Nephron progenitor cell (in vitro differentiated cells): ENCODE results near the gene SLC12A6.
"Not testable (repeated sequence)": the region's sequence is repeated elsewhere in the genome, so short reads cannot be mapped to it uniquely, and the experiment has no call there.

Source experiments
- DNase-seq: peaks from one replicate; pipeline ENCODE4 v3.0.0; 2021
- H3K27ac Mint-ChIP-seq: 2 replicates; pipeline ENCODE4 v1.8.0; 2021; ENCODE audit warnings: mild to moderate bottlenecking, moderate library complexity, mixed read lengths
- H3K27me3 Mint-ChIP-seq: 2 replicates; pipeline ENCODE4 v1.8.0; 2021; ENCODE audit warnings: mild to moderate bottlenecking, low read depth, mixed read lengths; ENCODE audit not compliant: poor library complexity
- H3K36me3 Mint-ChIP-seq: 2 replicates; pipeline ENCODE4 v1.8.0; 2021; ENCODE audit warnings: low read depth, mixed read lengths
- H3K4me1 Mint-ChIP-seq: 2 replicates; pipeline ENCODE4 v1.8.0; 2021; ENCODE audit warnings: mixed read lengths
- H3K4me3 Mint-ChIP-seq: 2 replicates; pipeline ENCODE4 v1.8.0; 2021; ENCODE audit warnings: mild to moderate bottlenecking, moderate library complexity, mixed read lengths
- H3K9me3 Mint-ChIP-seq: 2 replicates; pipeline ENCODE4 v1.8.0; 2021; ENCODE audit warnings: mild to moderate bottlenecking, moderate library complexity, mixed read lengths
- CTCF ChIP-seq: fragments of 200-600 bp; sonication (generic); IDR thresholded peaks from 2 replicates; pipeline ENCODE4 v1.5.0; 2021; ENCODE audit warnings: antibody characterized with exemption

SLC12A6 gene

GRCh38 chr15:34337557-34338306, at the start of gene SLC12A6:
Gene SLC12A6, minus strand, starts transcription at chr15:34337781. Its CDS starts 1,101 bp downstream, at chr15:34336680.
- H3K27ac Mint-ChIP-seq: no peak within 1 kb of the TSS
- peaks cover 14% of the 10 kb centered on the region for H3K27me3 Mint-ChIP-seq
- H3K36me3 Mint-ChIP-seq: peaks cover 22% of the 10 kb centered on the region
- DNase-seq: peak; percentile 94
- peaks cover 63% of the 10 kb centered on the region for H3K4me1 Mint-ChIP-seq
- H3K4me3 Mint-ChIP-seq: peak within 1 kb of the TSS; percentile 97
- TF ChIP-seq CTCF: no peak
- H3K9me3 Mint-ChIP-seq: peaks cover 4% of the 10 kb centered on the region

GRCh38 chr15:34381829-34382521, 44.4 kb upstream of the SLC12A6 start:
- DNase-seq, H3K27ac Mint-ChIP-seq, H3K36me3 Mint-ChIP-seq, H3K4me1 Mint-ChIP-seq, H3K27me3 Mint-ChIP-seq, H3K4me3 Mint-ChIP-seq, H3K9me3 Mint-ChIP-seq: not testable (repeated sequence)

- H3K4me1 Mint-ChIP-seq, DNase-seq, H3K36me3 Mint-ChIP-seq, H3K4me3 Mint-ChIP-seq, H3K9me3 Mint-ChIP-seq, H3K27me3 Mint-ChIP-seq: not testable (repeated sequence)
- H3K27ac Mint-ChIP-seq: peak overlapping the region; percentile 19
Observed at GRCh38 chr15:34380491-34380890, 42.9 kb upstream of the SLC12A6 start.

GRCh38 chr15:34376856-34377255, 39.3 kb upstream of the SLC12A6 start:
- peaks cover 3% of the 10 kb centered on the region for H3K27me3 Mint-ChIP-seq
- no peak overlapping the region for H3K27ac Mint-ChIP-seq
- no peak for DNase-seq
- no peak for TF ChIP-seq CTCF
- H3K4me3 Mint-ChIP-seq: no peak overlapping the region
- no peaks in the 10 kb centered on the region for H3K4me1 Mint-ChIP-seq
- H3K36me3 Mint-ChIP-seq: peaks cover 5% of the 10 kb centered on the region
- peaks cover 13% of the 10 kb centered on the region for H3K9me3 Mint-ChIP-seq

GRCh38 chr15:34375541-34375940, 38.0 kb upstream of the SLC12A6 start:
- H3K4me1 Mint-ChIP-seq: not testable (repeated sequence)

GRCh38 chr15:34374816-34375215, 37.2 kb upstream of the SLC12A6 start:
- H3K4me3 Mint-ChIP-seq: no peak overlapping the region
- no peak for DNase-seq
- peaks cover 18% of the 10 kb centered on the region for H3K9me3 Mint-ChIP-seq
- H3K4me1 Mint-ChIP-seq: peaks cover 8% of the 10 kb centered on the region
- H3K36me3 Mint-ChIP-seq: peaks cover 5% of the 10 kb centered on the region
- H3K27me3 Mint-ChIP-seq: peaks cover 3% of the 10 kb centered on the region
- no peak for TF ChIP-seq CTCF
- no peak overlapping the region for H3K27ac Mint-ChIP-seq

More at GRCh38 chr15:34375541-34375940, 38.0 kb upstream of the SLC12A6 start:
- not testable (repeated sequence) for DNase-seq, H3K27ac Mint-ChIP-seq, H3K27me3 Mint-ChIP-seq, H3K4me3 Mint-ChIP-seq, H3K36me3 Mint-ChIP-seq
- H3K9me3 Mint-ChIP-seq: peaks cover 18% of the 10 kb centered on the region

GRCh38 chr15:34373951-34374350, 36.4 kb upstream of the SLC12A6 start:
- peaks cover 5% of the 10 kb centered on the region for H3K36me3 Mint-ChIP-seq
- peaks cover 18% of the 10 kb centered on the region for H3K9me3 Mint-ChIP-seq
- H3K27ac Mint-ChIP-seq: no peak overlapping the region
- no peak for TF ChIP-seq CTCF
- H3K27me3 Mint-ChIP-seq: peaks cover 3% of the 10 kb centered on the region
- peaks cover 8% of the 10 kb centered on the region for H3K4me1 Mint-ChIP-seq
- H3K4me3 Mint-ChIP-seq: no peak overlapping the region
- DNase-seq: no peak
